ENCODE data around the gene ARHGAP31.
"Not testable (repeated sequence)": the region's sequence is repeated elsewhere in the genome, so short reads cannot be mapped to it uniquely, and the experiment has no call there.

DNA sequence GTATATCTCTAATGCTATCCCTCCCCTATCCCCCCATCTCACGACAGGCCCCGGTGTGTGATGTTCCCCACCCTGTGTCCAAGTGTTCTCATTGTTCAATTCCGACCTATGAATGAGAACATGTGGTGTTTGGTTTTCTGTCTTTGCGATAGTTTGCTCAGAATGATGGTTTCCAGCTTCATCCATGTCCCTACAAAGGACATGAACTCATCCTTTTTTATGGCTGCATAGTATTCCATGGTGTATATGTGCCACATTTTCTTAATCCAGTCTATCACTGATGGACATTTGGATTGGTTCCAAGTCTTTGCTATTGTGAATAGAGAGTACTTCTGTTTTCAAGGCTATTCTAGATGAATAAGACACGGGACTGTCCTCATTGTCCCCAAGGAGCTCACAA is 61.4 kb downstream of the ARHGAP31 start:
- TF ChIP-seq, protein P1, sequence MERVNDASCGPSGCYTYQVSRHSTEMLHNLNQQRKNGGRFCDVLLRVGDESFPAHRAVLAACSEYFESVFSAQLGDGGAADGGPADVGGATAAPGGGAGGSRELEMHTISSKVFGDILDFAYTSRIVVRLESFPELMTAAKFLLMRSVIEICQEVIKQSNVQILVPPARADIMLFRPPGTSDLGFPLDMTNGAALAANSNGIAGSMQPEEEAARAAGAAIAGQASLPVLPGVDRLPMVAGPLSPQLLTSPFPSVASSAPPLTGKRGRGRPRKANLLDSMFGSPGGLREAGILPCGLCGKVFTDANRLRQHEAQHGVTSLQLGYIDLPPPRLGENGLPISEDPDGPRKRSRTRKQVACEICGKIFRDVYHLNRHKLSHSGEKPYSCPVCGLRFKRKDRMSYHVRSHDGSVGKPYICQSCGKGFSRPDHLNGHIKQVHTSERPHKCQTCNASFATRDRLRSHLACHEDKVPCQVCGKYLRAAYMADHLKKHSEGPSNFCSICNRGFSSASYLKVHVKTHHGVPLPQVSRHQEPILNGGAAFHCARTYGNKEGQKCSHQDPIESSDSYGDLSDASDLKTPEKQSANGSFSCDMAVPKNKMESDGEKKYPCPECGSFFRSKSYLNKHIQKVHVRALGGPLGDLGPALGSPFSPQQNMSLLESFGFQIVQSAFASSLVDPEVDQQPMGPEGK (CRISPR knock-in tag; IDR thresholded peaks at IDR 0.05; ENCODE audit: borderline replicate concordance), result not testable (repeated sequence)
- not testable (repeated sequence) for TF ChIP-seq RARB (CRISPR knock-in tag; IDR thresholded peaks at IDR 0.05); ARNTL (CRISPR knock-in tag; IDR thresholded peaks at IDR 0.05; ENCODE audit: borderline replicate concordance, low read depth); ZFP3 (CRISPR knock-in tag; IDR thresholded peaks at IDR 0.05); ZFP30 (CRISPR knock-in tag; IDR thresholded peaks at IDR 0.05); ZNF565 (CRISPR knock-in tag; conservative IDR thresholded peaks at IDR 0.05; ENCODE audit: low read depth); SNAI2 (CRISPR knock-in tag; IDR thresholded peaks at IDR 0.05); OSR1 (CRISPR knock-in tag; IDR thresholded peaks at IDR 0.05); TOX (CRISPR knock-in tag; IDR thresholded peaks at IDR 0.05; ENCODE audit: borderline replicate concordance); CREB5 (CRISPR knock-in tag; IDR thresholded peaks at IDR 0.05; ENCODE audit: low read depth); PPARA (CRISPR knock-in tag; IDR thresholded peaks at IDR 0.05; ENCODE audit: borderline replicate concordance); TCF4 (CRISPR knock-in tag; IDR thresholded peaks at IDR 0.05; ENCODE audit: borderline replicate concordance)
- TF ChIP-seq, protein P2, sequence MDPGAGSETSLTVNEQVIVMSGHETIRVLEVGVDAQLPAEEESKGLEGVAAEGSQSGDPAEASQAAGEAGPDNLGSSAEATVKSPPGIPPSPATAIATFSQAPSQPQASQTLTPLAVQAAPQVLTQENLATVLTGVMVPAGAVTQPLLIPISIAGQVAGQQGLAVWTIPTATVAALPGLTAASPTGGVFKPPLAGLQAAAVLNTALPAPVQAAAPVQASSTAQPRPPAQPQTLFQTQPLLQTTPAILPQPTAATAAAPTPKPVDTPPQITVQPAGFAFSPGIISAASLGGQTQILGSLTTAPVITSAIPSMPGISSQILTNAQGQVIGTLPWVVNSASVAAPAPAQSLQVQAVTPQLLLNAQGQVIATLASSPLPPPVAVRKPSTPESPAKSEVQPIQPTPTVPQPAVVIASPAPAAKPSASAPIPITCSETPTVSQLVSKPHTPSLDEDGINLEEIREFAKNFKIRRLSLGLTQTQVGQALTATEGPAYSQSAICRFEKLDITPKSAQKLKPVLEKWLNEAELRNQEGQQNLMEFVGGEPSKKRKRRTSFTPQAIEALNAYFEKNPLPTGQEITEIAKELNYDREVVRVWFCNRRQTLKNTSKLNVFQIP (CRISPR knock-in tag; IDR thresholded peaks at IDR 0.05; ENCODE audit: borderline replicate concordance, low read depth), result not testable (repeated sequence)

Data from SK-N-SH treated with all-trans-retinoic acid at 6 μM for 48 hours (cell line).